GM19372 (cell line): ENCODE data around the gene FEM1A.
"Not testable (repeated sequence)": the region's sequence is repeated elsewhere in the genome, so short reads cannot be mapped to it uniquely, and the experiment has no call there.

ENCODE experiments used
- ATAC-seq: cut with Tn5 transposase; IDR thresholded peaks from one replicate; pipeline ENCODE4 v1.9.1; 2021; ENCODE audit warnings: mild to moderate bottlenecking, low read depth, moderate library complexity; ENCODE audit not compliant: unreplicated experiment

The FEM1A gene

DNA sequence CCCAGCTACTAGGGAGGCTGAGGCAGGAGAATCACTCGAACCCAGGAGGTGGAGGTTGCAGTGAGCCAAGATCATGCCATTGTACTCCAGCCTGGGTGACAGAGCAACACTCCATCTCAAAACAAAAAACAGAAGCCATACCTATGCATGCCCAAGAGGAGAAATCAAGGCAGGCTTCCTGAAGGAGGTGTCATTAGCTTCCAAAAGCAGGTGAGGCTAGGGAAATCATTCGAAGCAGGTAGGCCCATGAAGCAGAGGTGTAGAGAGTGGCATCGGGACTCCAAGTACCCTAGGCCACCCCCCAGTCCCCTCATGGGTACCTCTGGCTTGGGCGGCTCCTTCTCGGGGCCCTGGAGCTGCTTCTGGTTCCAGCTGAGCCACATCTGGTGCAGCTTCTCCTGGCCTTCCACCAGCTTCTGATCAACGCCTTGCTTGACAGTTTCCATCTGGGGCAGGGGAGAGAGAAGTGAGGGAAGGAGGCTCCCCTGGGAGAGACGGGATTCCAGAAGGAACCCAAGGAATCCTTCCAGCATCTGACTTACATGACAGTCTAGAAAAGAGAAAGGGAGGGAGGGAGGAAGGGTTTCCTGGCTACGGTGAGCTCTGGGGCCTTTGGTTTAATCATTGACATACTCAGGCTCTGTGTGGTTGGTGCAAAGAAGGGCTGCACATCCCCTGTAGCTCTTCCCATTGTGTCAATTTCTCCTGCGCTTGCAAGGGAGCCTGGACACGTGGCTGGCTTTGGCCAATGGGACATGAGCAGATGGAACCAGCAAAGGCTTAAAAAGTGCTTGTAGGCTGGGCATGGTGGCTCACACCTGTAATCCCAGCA lies 53.0 kb downstream of the FEM1A start:
- ATAC-seq, result no peak

DNA sequence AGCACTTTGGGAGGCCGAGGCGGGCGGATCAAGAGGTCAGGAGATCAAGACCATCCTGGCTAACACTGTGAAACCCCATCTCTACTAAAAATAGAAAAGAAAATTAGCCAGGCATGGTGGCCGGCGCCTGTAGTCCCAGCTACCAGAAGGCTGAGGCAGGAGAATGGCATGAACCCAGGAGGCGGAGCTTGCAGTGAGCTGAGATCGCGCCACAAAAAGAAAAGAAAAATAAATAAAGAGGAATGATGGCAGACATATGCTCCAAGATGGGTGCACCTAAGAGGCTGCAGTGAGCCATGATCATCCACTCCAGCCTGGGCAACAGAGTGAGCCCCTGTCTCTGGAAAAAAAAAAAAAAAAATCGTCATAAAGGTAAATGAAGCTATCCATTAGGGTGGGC lies 54.4 kb downstream of the FEM1A start:
- not testable (repeated sequence) for ATAC-seq

DNA sequence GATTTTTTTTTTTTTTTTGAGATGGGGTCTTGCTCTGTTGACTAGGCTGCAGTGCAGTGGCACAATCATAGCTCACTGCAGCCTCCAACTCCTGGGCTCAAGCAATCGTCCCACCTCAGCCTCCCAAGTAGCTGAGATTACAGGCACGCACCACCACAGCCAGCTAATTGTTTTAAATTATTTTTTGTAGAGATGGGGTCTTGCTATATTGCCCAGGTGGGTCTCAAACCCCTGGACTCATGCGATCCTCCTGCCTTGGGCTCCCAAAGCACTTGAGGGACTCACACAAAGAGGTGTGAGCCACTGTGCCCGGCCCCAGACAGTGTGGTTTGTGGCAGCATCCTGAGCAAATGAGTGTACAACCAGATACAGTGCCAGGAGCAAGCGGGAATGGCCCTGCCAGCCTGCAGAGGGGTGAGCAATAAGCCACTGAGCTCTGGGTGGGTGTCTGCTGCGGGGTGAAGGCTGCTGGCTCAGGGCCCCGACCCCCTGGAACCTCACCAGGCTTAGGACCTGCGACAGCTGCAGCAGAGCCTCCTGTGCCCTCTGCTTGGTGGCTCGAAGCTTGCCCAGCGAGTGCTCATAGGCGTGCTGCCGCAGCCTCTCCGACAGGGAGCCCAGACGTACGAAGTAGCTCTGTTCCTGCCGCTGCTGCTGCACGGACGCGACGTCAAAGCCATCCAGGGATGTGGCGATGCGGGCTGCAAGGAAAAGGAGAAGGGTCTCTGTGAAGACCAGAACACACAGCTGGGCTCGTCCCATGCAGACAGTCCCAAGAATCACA lies 55.8 kb downstream of the FEM1A start:
- ATAC-seq, result no peak

DNA sequence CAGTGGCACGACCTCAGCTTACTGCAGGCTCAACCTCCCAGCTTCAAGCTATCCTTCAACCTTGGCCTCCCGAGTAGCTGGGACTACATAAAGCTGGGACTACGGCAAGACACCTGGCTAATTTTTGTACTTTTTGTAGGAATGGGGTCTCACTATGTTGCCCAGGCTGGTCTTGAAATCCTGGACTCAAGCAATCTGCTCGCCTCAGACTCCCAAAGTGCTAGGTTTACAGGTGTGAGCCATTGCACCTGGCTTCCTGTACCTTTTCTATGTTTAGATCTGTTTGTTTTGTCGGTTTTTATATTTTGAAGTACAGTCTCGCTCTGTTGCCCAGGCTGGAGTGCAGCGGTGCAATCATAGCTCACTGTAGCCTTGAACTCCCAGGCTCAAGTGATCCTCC lies 57.5 kb downstream of the FEM1A start:
- no peak for ATAC-seq
